Superior temporal gyrus (tissue), 1 donor: ENCODE measurements around the gene PIGU.
"Not testable (repeated sequence)": the region's sequence is repeated elsewhere in the genome, so short reads cannot be mapped to it uniquely, and the experiment has no call there.

Experiments used
- DNase-seq: peaks from one replicate; pipeline ENCODE4 v3.0.0-alpha.2; 2016; ENCODE audit errors: extremely low spot score

The PIGU gene

GRCh38 chr20:34514897-34515483 lies 161.9 kb downstream of the PIGU start:
- no peak for DNase-seq

GRCh38 chr20:34514034-34514433 lies 162.9 kb downstream of the PIGU start:
- DNase-seq: not testable (repeated sequence)

- DNase-seq: no peak
Observed at GRCh38 chr20:34512955-34513419, 163.9 kb downstream of the PIGU start.

DNA sequence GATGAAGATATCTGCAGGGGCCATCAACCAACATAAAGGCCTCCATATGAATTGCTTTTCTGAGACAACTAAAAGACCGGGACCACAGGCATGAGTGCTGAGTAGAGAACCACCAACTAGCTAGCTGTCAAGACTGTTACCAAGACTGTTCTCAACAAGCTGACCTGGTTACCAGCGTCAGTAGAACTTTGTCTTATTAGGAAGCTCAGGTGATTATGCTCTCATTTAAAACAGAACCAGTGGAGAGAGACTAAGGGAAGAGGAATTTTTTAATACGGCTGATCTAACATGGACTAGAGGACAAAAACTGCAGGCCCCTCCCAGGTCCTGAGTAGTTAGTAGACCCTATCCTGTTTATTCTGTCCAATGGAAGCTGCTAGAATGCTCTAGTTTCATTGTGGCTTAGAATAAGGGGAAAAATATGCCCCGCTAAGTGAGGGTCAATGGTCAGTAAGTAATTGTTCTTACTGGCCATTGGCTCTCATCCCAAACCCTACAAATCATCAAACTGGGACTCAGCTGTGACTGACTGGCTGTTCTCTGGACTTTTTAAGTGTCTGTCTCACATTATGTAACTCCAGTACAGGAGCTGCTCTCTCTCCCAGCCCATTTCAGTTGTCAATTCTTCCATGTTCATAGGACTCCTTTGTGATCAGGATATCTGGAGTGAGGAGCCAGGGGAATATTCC lies 164.5 kb downstream of the PIGU start:
- DNase-seq: no peak

- DNase-seq: no peak
Observed at GRCh38 chr20:34511891-34512265, 165.0 kb downstream of the PIGU start.

DNA sequence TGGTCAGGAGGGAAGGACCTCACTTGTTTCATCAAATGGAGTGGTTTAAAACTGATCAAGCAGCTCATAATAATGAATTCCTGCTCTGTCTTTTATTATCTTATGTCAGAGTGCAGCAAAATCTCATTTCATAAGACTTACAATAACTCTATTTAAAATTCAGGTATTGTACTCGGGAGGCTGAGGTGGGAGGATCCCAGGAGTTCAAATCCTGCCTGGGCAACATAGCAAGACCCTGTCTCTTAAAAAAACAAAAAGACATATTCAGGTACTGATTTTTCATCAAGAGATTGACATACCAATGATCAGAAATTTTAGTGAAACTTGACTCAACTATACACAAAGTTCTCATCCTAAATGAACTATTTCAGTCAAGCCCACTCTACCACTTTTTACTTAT lies 166.3 kb downstream of the PIGU start:
- DNase-seq: no peak
